Mesenchymal stem cell (in vitro differentiated cells and primary cell): ENCODE results near the gene TRPM7.

Source experiments
- DNase-seq: peaks from one replicate; pipeline ENCODE4 v3.0.0-alpha.2; 2013
- H2AFZ ChIP-seq: one replicate; pipeline ENCODE4 v1.6.1; 2013; ENCODE audit warnings: low read depth, mild to moderate bottlenecking, control low read depth, inconsistent platforms, low read length, moderate library complexity
- H2AK5ac ChIP-seq: 2 replicates; pipeline ENCODE4 v1.6.1; 2013; ENCODE audit warnings: low read length, moderate library complexity, mild to moderate bottlenecking, inconsistent platforms; ENCODE audit not compliant: severe bottlenecking
- H2BK120ac ChIP-seq: one replicate; pipeline ENCODE4 v1.6.1; 2013; ENCODE audit warnings: low read depth, mild to moderate bottlenecking, inconsistent platforms, low read length, moderate library complexity
- H2BK12ac ChIP-seq, 2 experiments: one replicate each; pipeline ENCODE4 v1.6.1; 2013; ENCODE audit warnings: inconsistent platforms in 2 of 2, low read length in 2 of 2, mild to moderate bottlenecking in 2 of 2, moderate library complexity in 2 of 2, control low read depth in 1 of 2
- H2BK15ac ChIP-seq: one replicate; pipeline ENCODE4 v1.6.1; 2013; ENCODE audit warnings: mild to moderate bottlenecking, low read depth, inconsistent platforms; ENCODE audit not compliant: poor library complexity, severe bottlenecking
- H2BK5ac ChIP-seq: 2 replicates; pipeline ENCODE4 v1.6.1; 2013; ENCODE audit warnings: low read depth, mild to moderate bottlenecking, low read length, control low read depth, inconsistent platforms; ENCODE audit not compliant: poor library complexity, severe bottlenecking
- H3K14ac ChIP-seq, 2 experiments: one replicate each; pipeline ENCODE4 v1.6.1; 2013; ENCODE audit warnings: inconsistent platforms in 2 of 2, low read length in 2 of 2, control low read depth in 1 of 2, mild to moderate bottlenecking in 1 of 2, moderate library complexity in 1 of 2
- H3K18ac ChIP-seq, 2 experiments: one replicate each; pipeline ENCODE4 v1.6.1; 2013; ENCODE audit warnings: inconsistent platforms in 2 of 2, low read length in 2 of 2, control low read depth in 1 of 2, low read depth in 1 of 2, mild to moderate bottlenecking in 1 of 2
- H3K23ac ChIP-seq, 2 experiments: one replicate each; pipeline ENCODE4 v1.6.1; 2013; ENCODE audit warnings: inconsistent platforms in 2 of 2, low read length in 2 of 2, mild to moderate bottlenecking in 2 of 2, moderate library complexity in 2 of 2, control low read depth in 1 of 2
- H3K27ac ChIP-seq: 2 replicates; pipeline ENCODE4 v1.5.1; 2013; ENCODE audit warnings: mild to moderate bottlenecking, moderate library complexity, low read length, control low read depth, inconsistent platforms; ENCODE audit not compliant: poor library complexity, severe bottlenecking
- H3K27me3 ChIP-seq, 2 experiments: 2 replicates each; pipeline versions ENCODE4 v1.6.1 to v1.7.0; 2013; ENCODE audit warnings: low read length in 2 of 2, mild to moderate bottlenecking in 2 of 2, moderate library complexity in 2 of 2, control low read depth in 1 of 2, inconsistent platforms in 1 of 2; ENCODE audit not compliant: control insufficient read depth in 1 of 2, insufficient read depth in 1 of 2
- H3K36me3 ChIP-seq, 2 experiments: 2 replicates each; pipeline versions ENCODE4 v1.6.1 to v1.7.0; 2013; ENCODE audit warnings: low read length in 2 of 2, control low read depth in 1 of 2, inconsistent platforms in 1 of 2, low read depth in 1 of 2, mild to moderate bottlenecking in 1 of 2; ENCODE audit not compliant: insufficient read depth in 2 of 2, control insufficient read depth in 1 of 2
- H3K4ac ChIP-seq, 2 experiments: one replicate each; pipeline ENCODE4 v1.6.1; 2013; ENCODE audit warnings: inconsistent platforms in 2 of 2, low read length in 2 of 2, mild to moderate bottlenecking in 2 of 2, moderate library complexity in 2 of 2, control low read depth in 1 of 2, low read depth in 1 of 2
- H3K4me1 ChIP-seq: 2 replicates; pipeline ENCODE4 v1.6.1; 2013; ENCODE audit warnings: low read depth, low read length, control low read depth; ENCODE audit not compliant: control insufficient read depth, insufficient read depth
- H3K4me2 ChIP-seq: 2 replicates; pipeline ENCODE4 v1.6.1; 2013; ENCODE audit warnings: low read length, mild to moderate bottlenecking, inconsistent platforms; ENCODE audit not compliant: poor library complexity, severe bottlenecking
- H3K4me3 ChIP-seq, 2 experiments: 2 replicates each; pipeline versions ENCODE4 v1.5.1 to v1.7.0; 2013; ENCODE audit warnings: low read length in 2 of 2, mild to moderate bottlenecking in 2 of 2, control low read depth in 1 of 2, low read depth in 1 of 2; ENCODE audit not compliant: insufficient read depth in 1 of 2
- H3K79me1 ChIP-seq: replicated peaks from 2 replicates; pipeline ENCODE4 v1.6.1; 2013; ENCODE audit warnings: mild to moderate bottlenecking, control low read depth, low read length, inconsistent platforms; ENCODE audit not compliant: poor library complexity, severe bottlenecking
- H3K9ac ChIP-seq: 2 replicates; pipeline ENCODE4 v1.7.0; 2013; ENCODE audit warnings: mild to moderate bottlenecking, low read length, moderate library complexity
- H3K9me3 ChIP-seq: 2 replicates; pipeline ENCODE4 v1.7.0; 2013; ENCODE audit warnings: mild to moderate bottlenecking, low read length; ENCODE audit not compliant: control insufficient read depth
- H4K8ac ChIP-seq: one replicate; pipeline ENCODE4 v1.6.1; 2013; ENCODE audit warnings: inconsistent platforms, mild to moderate bottlenecking, low read length, moderate library complexity
- H4K91ac ChIP-seq: one replicate; pipeline ENCODE4 v1.6.1; 2013; ENCODE audit warnings: mild to moderate bottlenecking, low read length, inconsistent platforms
- WGBS: methylation state at CpG from one replicate; pipeline ENCODE4 v1.1.7; 2013; ENCODE audit warnings: mixed read lengths; 5-methylcytosine and 5-hydroxymethylcytosine counted together

The TRPM7 gene

GRCh38 chr15:50542887-50543210 lies 143.7 kb downstream of the TRPM7 start:
- Histone ChIP-seq H3K4me2 (no peak overlapping the region), H2BK120ac (no peak overlapping the region), H2AFZ (no peak overlapping the region), H3K9me3 (no peaks in the 10 kb centered on the region), H3K36me3 (no peaks in the 10 kb centered on the region), H3K9ac (peak overlapping the region; percentile 62), H3K4me1 (no peaks in the 10 kb centered on the region), H3K23ac (no peak overlapping the region), H3K4me3 (peak overlapping the region in 1 of 2 experiments; percentile 52), H3K27ac (no peak overlapping the region), H3K4ac (no peak overlapping the region), H4K91ac (no peak overlapping the region), H2AK5ac (no peak overlapping the region), H3K18ac (no peak overlapping the region), H2BK12ac (no peak overlapping the region), H2BK5ac (no peak overlapping the region), H3K79me1 (no peaks in the 10 kb centered on the region), H3K27me3 (peaks cover 0 to 34% of the 10 kb centered on the region in 2 experiments), H3K14ac (no peak overlapping the region), H4K8ac (no peak overlapping the region), H2BK15ac (no peak overlapping the region)
- 71% methylated on average over 1 of the region's 2 CpGs for WGBS
- peak; percentile 10 for DNase-seq

GRCh38 chr15:50531766-50532165 lies 154.8 kb downstream of the TRPM7 start:
- no peak overlapping the region for H2AFZ ChIP-seq
- no peak overlapping the region for H2AK5ac ChIP-seq
- no peaks in the 10 kb centered on the region for H3K79me1 ChIP-seq
- WGBS = 81% methylated on average over 3 of the region's 4 CpGs
- no peak overlapping the region for H3K9ac ChIP-seq
- no peak overlapping the region for H4K8ac ChIP-seq
- H3K36me3 ChIP-seq = no peaks in the 10 kb centered on the region
- no peaks in the 10 kb centered on the region for H3K4me1 ChIP-seq
- no peaks in the 10 kb centered on the region for H3K9me3 ChIP-seq
- H3K18ac ChIP-seq = peak overlapping the region in 1 of 2 experiments; percentile 33
- no peak overlapping the region for H3K14ac ChIP-seq
- H3K27ac ChIP-seq = no peak overlapping the region
- no peak overlapping the region for H2BK12ac ChIP-seq
- peak; percentile 53 for DNase-seq
- no peak overlapping the region for H2BK5ac ChIP-seq
- H3K27me3 ChIP-seq = peaks cover 0 to 2% of the 10 kb centered on the region in 2 experiments
- no peak overlapping the region for H3K4me3 ChIP-seq
- no peak overlapping the region for H4K91ac ChIP-seq
- no peak overlapping the region for H3K4ac ChIP-seq
- H2BK120ac ChIP-seq = no peak overlapping the region
- no peak overlapping the region for H3K23ac ChIP-seq
- no peak overlapping the region for H2BK15ac ChIP-seq
- no peak overlapping the region for H3K4me2 ChIP-seq

GRCh38 chr15:50531163-50531562 lies 155.4 kb downstream of the TRPM7 start:
- Histone ChIP-seq H3K4ac (no peak overlapping the region), H4K91ac (no peak overlapping the region), H2BK5ac (no peak overlapping the region), H3K4me3 (no peak overlapping the region), H3K4me2 (no peak overlapping the region), H3K9ac (no peak overlapping the region), H3K36me3 (no peaks in the 10 kb centered on the region), H4K8ac (no peak overlapping the region), H2BK15ac (no peak overlapping the region), H3K27me3 (no peaks in the 10 kb centered on the region), H3K14ac (no peak overlapping the region), H2BK12ac (no peak overlapping the region), H2AFZ (no peak overlapping the region), H3K4me1 (no peaks in the 10 kb centered on the region), H3K23ac (no peak overlapping the region), H3K18ac (no peak overlapping the region), H2BK120ac (no peak overlapping the region), H3K9me3 (no peaks in the 10 kb centered on the region), H3K27ac (no peak overlapping the region), H2AK5ac (no peak overlapping the region), H3K79me1 (no peaks in the 10 kb centered on the region)
- no peak for DNase-seq
- WGBS = 96% methylated on average over 3 of the region's 4 CpGs

- no peaks in the 10 kb centered on the region for H3K79me1 ChIP-seq
- H3K36me3 ChIP-seq = no peaks in the 10 kb centered on the region
- H3K27ac ChIP-seq = no peak overlapping the region
- H2BK120ac ChIP-seq = no peak overlapping the region
- H4K91ac ChIP-seq = no peak overlapping the region
- no peak overlapping the region for H3K18ac ChIP-seq
- no peak for DNase-seq
- no peak overlapping the region for H2BK5ac ChIP-seq
- no peaks in the 10 kb centered on the region for H3K4me1 ChIP-seq
- H2BK12ac ChIP-seq = no peak overlapping the region
- H3K4ac ChIP-seq = no peak overlapping the region
- no peak overlapping the region for H3K14ac ChIP-seq
- WGBS = 93% methylated on average over 5 of the region's 5 CpGs
- no peak overlapping the region for H3K23ac ChIP-seq
- H3K27me3 ChIP-seq = no peaks in the 10 kb centered on the region
- H3K9ac ChIP-seq = peak overlapping the region; percentile 24
- no peak overlapping the region for H2AFZ ChIP-seq
- peak overlapping the region in 1 of 2 experiments; percentile 42 for H3K4me3 ChIP-seq
- no peak overlapping the region for H4K8ac ChIP-seq
- no peak overlapping the region for H2BK15ac ChIP-seq
- no peak overlapping the region for H3K4me2 ChIP-seq
- no peak overlapping the region for H2AK5ac ChIP-seq
- H3K9me3 ChIP-seq = no peaks in the 10 kb centered on the region
Observed at GRCh38 chr15:50523851-50524251, 162.7 kb downstream of the TRPM7 start.
